SHP77 treated with DMSO at 0.1 percent for 48 hours (cell line): Measurements from ENCODE around the gene ANP32D.
"Not testable (repeated sequence)": the region's sequence is repeated elsewhere in the genome, so short reads cannot be mapped to it uniquely, and the experiment has no call there.

Source experiments
- DNase-seq: peaks from one replicate; lab custom pipeline; 2025; lab: John Stamatoyannopoulos, UW

Gene ANP32D

GRCh38 chr12:48506836-48507235 lies 34.5 kb downstream of the ANP32D start:
- DNase-seq, result not testable (repeated sequence)

DNA sequence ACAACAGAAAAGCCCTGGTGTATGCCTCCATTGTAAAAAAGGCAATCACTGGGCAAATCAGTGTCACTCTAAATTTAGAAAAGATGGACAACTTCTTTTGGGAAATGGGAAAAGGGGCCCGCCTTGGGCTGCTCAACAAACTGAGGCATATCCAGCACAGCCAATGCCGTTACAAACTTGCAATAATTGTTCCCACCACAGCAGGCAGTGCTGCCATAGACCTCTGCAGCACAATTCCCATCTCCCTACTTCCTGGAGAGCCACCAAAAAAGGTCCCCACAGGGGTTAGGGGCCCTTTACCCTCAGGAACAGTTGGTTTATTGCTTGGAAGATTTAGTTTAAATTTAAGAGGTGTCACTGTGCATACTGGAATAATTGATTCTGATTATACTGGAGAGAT lies 36.6 kb downstream of the ANP32D start:
- DNase-seq, result no peak

- no peak for DNase-seq
Measured at GRCh38 chr12:48510111-48510510, 37.8 kb downstream of the ANP32D start.

DNA sequence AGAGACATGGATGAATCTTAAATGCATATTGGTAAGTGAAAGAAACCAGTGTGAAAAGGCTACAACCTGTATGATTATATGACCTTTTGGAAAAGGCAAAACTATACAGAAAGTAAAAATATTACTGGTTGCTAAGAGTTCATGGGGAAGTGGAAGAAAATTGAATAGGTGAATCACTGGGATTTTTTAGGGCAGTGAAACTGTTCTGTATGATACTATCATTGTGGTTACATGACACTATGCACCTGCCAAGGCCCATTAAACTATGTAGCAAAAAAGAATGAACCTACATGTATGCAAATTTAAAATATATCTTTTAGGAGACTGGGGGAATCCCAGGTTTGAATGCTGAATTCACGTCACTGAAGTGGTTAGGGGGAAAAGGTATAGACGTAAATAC lies 40.5 kb downstream of the ANP32D start:
- DNase-seq, result no peak

DNA sequence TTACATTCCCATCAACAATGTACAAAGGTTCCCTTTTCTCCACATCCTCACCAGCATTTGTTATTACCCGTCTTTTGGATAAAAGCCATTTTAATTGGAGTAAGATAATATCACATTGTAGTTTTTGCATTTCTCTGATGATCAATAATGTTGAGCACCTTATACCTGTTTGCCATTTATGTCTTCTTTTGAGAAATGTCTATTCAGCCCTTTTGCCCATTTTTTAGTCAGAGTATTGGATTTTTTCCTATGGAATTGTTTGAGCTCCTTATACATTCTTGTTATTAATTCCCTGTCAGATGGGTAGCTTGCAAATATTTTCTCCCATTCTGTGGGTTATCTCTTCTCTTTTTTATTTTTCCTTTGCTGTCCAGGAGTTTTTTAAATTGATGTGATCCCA lies 42.4 kb downstream of the ANP32D start:
- DNase-seq, result no peak

GRCh38 chr12:48520381-48520780 lies 48.0 kb downstream of the ANP32D start:
- DNase-seq, result not testable (repeated sequence)
